ENCODE results near the gene BCAN. TPM values are rescaled to one million over a fixed set of nuclear protein-coding genes. Genes with fewer than 3 reads are reported as not detected.
A peak's percentile ranks its signal among the peaks of the same experiment; 100 is the strongest.

The BCAN gene
- total and polyA plus RNA-seq, 2 of the 8 experiments (the other 6 are each of a cell fraction or from before 2014, with no cell fraction given): 4.5 to 24.0 TPM

GRCh38 chr1:156639601-156640101 lies 2.3 kb upstream of the BCAN start:
- Histone ChIP-seq H4K20me1 (replicated peaks in 1 of 2; ENCODE audit: control insufficient read depth in 1 of 2, insufficient read depth in 2 of 2, low read length in 2 of 2) (peaks cover 0 to 2% of the 10 kb centered on the region in 2 experiments), H4K8ac (ENCODE audit: extremely low read depth, insufficient read depth, low read length) (no peak overlapping the region), H3K4me2 (ENCODE audit: insufficient read depth in 1 of 2, low read depth in 2 of 2, low read length in 2 of 2) (no peak overlapping the region), H3K27me3 (replicated peaks in 1 of 4; ENCODE audit: control insufficient read depth in 3 of 4, extremely low read depth in 1 of 4, insufficient read depth in 3 of 4, low read length in 3 of 4) (peaks cover 7 to 63% (median 54%) of the 10 kb centered on the region in 4 experiments), H3K4me1 (replicated peaks in 1 of 4; ENCODE audit: control insufficient read depth in 3 of 4, insufficient read depth in 4 of 4, low read length in 3 of 4) (peaks cover 3 to 21% (median 15%) of the 10 kb centered on the region in 4 experiments), H3K4me3 (ENCODE audit: extremely low read depth in 1 of 4, insufficient read depth in 2 of 4, low read depth in 3 of 4, low read length in 4 of 4) (no peak overlapping the region), H3K23ac (ENCODE audit: insufficient read length) (no peak overlapping the region), H3K9ac (replicated peaks in 1 of 4; ENCODE audit: extremely low read depth in 1 of 4, low read depth in 3 of 4, low read length in 3 of 4) (no peak overlapping the region), H3K79me1 (ENCODE audit: low read depth, low read length) (no peaks in the 10 kb centered on the region; the same call in 1 of the 2 replicates), H2BK120ac (replicated peaks; ENCODE audit: low read depth, low read length) (no peak overlapping the region), H3K14ac (ENCODE audit: insufficient read length) (no peak overlapping the region), H3K23me2 (ENCODE audit: low read depth, low read length) (peaks cover 11% of the 10 kb centered on the region; the same call in 1 of the 2 replicates), H2BK12ac (ENCODE audit: low read depth, low read length) (peak overlapping the region; percentile 78; the same call in 1 of the 2 replicates), H2BK5ac (ENCODE audit: low read depth, low read length) (no peak overlapping the region), H3K18ac (ENCODE audit: extremely low read depth, low read length) (no peak overlapping the region), H3K27ac (ENCODE audit: low read depth, low read length) (no peak overlapping the region), H4K5ac (ENCODE audit: insufficient read length, low read depth, low read length) (no peak overlapping the region), H3K4ac (replicated peaks; ENCODE audit: insufficient read length, low read depth, low read length) (no peak overlapping the region), H4K91ac (replicated peaks; ENCODE audit: insufficient read length, low read length) (peak overlapping the region; percentile 41), H2BK15ac (ENCODE audit: low read length) (peak overlapping the region; percentile 85; the same call in 1 of the 2 replicates), H3K9me3 (ENCODE audit: insufficient read depth in 2 of 2, low read depth in 1 of 2, low read length in 1 of 2) (no peaks in the 10 kb centered on the region), H2AK5ac (ENCODE audit: low read depth, low read length) (0 out of 2 replicates have a peak overlapping the region, but pooled peaks have one; percentile 34), H3K56ac (replicated peaks; ENCODE audit: insufficient read length, low read depth, low read length) (no peak overlapping the region), H2AFZ (ENCODE audit: low read length) (no peak overlapping the region), H3K79me2 (ENCODE audit: control insufficient read depth in 1 of 2, insufficient read depth in 2 of 2, low read length in 2 of 2) (no peaks in the 10 kb centered on the region), H2BK20ac (ENCODE audit: low read length) (0 out of 2 replicates have a peak overlapping the region, but pooled peaks have one; percentile 41), H3K36me3 (ENCODE audit: control insufficient read depth in 2 of 4, insufficient read depth in 4 of 4, low read length in 3 of 4) (no peaks in the 10 kb centered on the region)
- WGBS, 2 experiments (ENCODE audit: extremely low coverage in 1 of 2, insufficient coverage in 1 of 2, insufficient read length in 1 of 2, insufficient replicate concordance in 2 of 2, low coverage in 1 of 2, low lambda C conversion rate in 2 of 2, missing lambda C conversion rate in 1 of 2): 88% methylated on average over 6 of the region's 6 CpGs; no CpG with 5 or more reads in 1 of the 2 experiments
- no peak for FAIRE-seq
- POLR2A ChIA-PET (ENCODE audit: partially characterized antibody): interaction anchor here (0.9 to 1.7 kb wide), 3 partner anchors 20 to 38 kb away, joined by 3 to 6 read pairs (median 3); partner anchors contain the start of gene HAPLN2
- TF ChIP-seq KDM1A (IDR thresholded peaks at IDR 0.05; ENCODE audit: borderline replicate concordance, low read length) (no peak), BCL11A (IDR thresholded peaks at IDR 0.05; ENCODE audit: low read depth in 2 of 2, low read length in 2 of 2) (no peak), BRCA1 (IDR thresholded peaks at IDR 0.05; ENCODE audit: low read depth, low read length) (no peak), EGR1 (IDR thresholded peaks at IDR 0.05; ENCODE audit: borderline replicate concordance, low read depth, low read length) (no peak), CHD2 (IDR thresholded peaks at IDR 0.05; ENCODE audit: low read length) (no peak)
- DNase-seq (ENCODE audit: low read depth in 1 of 2, low spot score in 2 of 2): no peak
- CTCF ChIA-PET (ENCODE audit: partially characterized antibody): interaction anchor here (0.6 to 43.0 kb wide), 6 partner anchors 4 to 195 kb away, joined by 3 to 868 read pairs (median 522); partner anchors contain the start of genes BCAN, HAPLN2, NES and TTC24

All from H1 (cell line).